B cell (primary cell): ENCODE measurements around the gene APBA3. TPM values are rescaled to one million over a fixed set of nuclear protein-coding genes. Genes with fewer than 3 reads are reported as not detected.

ENCODE experiments used
- ATAC-seq: fragments of 200-7000 bp; cut with Tn5 transposase; one replicate; pipeline ENCODE4 v1.10.0; 2021; ENCODE audit warnings: low read depth, mild to moderate bottlenecking, moderate number of reproducible peaks, moderate library complexity
- CTCF ChIA-PET: fragments of 350-600 bp; sonication (Branson Sonifier 250); formaldehyde crosslinking; loops from one replicate; lab custom pipeline; 2021; ENCODE audit warnings: antibody characterized with exemption, inconsistent platforms; lab: Charles Lee
- POLR2A ChIA-PET: fragments of 350-600 bp; sonication (Branson Sonifier 250); formaldehyde crosslinking; loops from one replicate; lab custom pipeline; 2021; ENCODE audit warnings: antibody characterized with exemption; lab: Charles Lee
- DNase-seq: peaks from one replicate; pipeline ENCODE4 v3.0.0; 2013
- H2AFZ ChIP-seq: 2 replicates; pipeline ENCODE4 v1.6.1; 2012; ENCODE audit warnings: mild to moderate bottlenecking, low read depth, low read length; ENCODE audit not compliant: insufficient read depth, poor library complexity, severe bottlenecking
- H3K27ac ChIP-seq, 2 donors: 1 replicate in 1 of 2; 2 replicates in 1 of 2; pipeline ENCODE4 v1.5.1; 2012 to 2013; ENCODE audit warnings: low read length in 2 of 2, mild to moderate bottlenecking in 2 of 2, moderate library complexity in 1 of 2
- H3K27me3 ChIP-seq, 4 experiments: fragments of 200-600 bp in 1 of 4; sonication (generic) in 1 of 4; replicated peaks in 1 of 4; 1 replicate in 2 of 4; 2 replicates in 2 of 4; pipeline versions ENCODE4 v1.6.1 to v1.7.0; 2013 to 2016; ENCODE audit warnings: low read length in 3 of 4, mild to moderate bottlenecking in 2 of 4, mixed read lengths in 1 of 4, moderate library complexity in 1 of 4; ENCODE audit not compliant: insufficient read depth in 4 of 4, control insufficient read depth in 3 of 4; ENCODE audit errors: control extremely low read depth in 1 of 4
- H3K36me3 ChIP-seq, 2 experiments: replicated peaks in 1 of 2; 1 replicate in 1 of 2; 2 replicates in 1 of 2; pipeline versions ENCODE4 v1.6.1 to v1.7.1; 2013; ENCODE audit warnings: low read length in 1 of 2; ENCODE audit not compliant: insufficient read depth in 2 of 2, control insufficient read depth in 1 of 2; ENCODE audit errors: control extremely low read depth in 1 of 2, extremely low read depth in 1 of 2
- H3K4me1 ChIP-seq, 2 donors: fragments of 200-600 bp in 1 of 2; sonication (generic) in 1 of 2; 1 replicate in 1 of 2; 2 replicates in 1 of 2; pipeline versions ENCODE4 v1.5.1 to v1.6.1; 2013 to 2017; ENCODE audit warnings: low read length in 2 of 2; ENCODE audit not compliant: control insufficient read depth in 2 of 2, insufficient read depth in 2 of 2
- H3K4me2 ChIP-seq: replicated peaks from 2 replicates; pipeline ENCODE3; 2012; ENCODE audit warnings: mild to moderate bottlenecking, low read depth, low read length; ENCODE audit not compliant: poor library complexity, severe bottlenecking
- H3K4me3 ChIP-seq, 5 experiments: fragments of 200-600 bp in 1 of 5; sonication (generic) in 1 of 5; 1 replicate in 3 of 5; 2 replicates in 2 of 5; pipeline versions ENCODE4 v1.5.1 to v1.7.0; 2011 to 2016; ENCODE audit warnings: low read length in 4 of 5, mild to moderate bottlenecking in 4 of 5, low read depth in 2 of 5, control low read depth in 1 of 5, moderate library complexity in 1 of 5; ENCODE audit not compliant: insufficient read depth in 1 of 5; ENCODE audit errors: control extremely low read depth in 1 of 5, extremely low read depth in 1 of 5
- H3K79me2 ChIP-seq: fragments of 200-600 bp; sonication (generic); one replicate; pipeline ENCODE4 v1.6.0; 2016; ENCODE audit warnings: low read length; ENCODE audit not compliant: control insufficient read depth, insufficient read depth
- H3K9ac ChIP-seq: fragments of 200-600 bp; sonication (generic); 2 replicates; pipeline ENCODE4 v1.6.1; 2017; ENCODE audit warnings: mild to moderate bottlenecking, low read length, moderate library complexity
- H3K9me3 ChIP-seq, 3 donors: one replicate each; pipeline versions ENCODE4 v1.6.1 to v1.7.1; 2013; ENCODE audit warnings: low read length in 2 of 3; ENCODE audit not compliant: control insufficient read depth in 2 of 3, insufficient read depth in 1 of 3; ENCODE audit errors: control extremely low read depth in 1 of 3
- H4K20me1 ChIP-seq: 2 replicates; pipeline ENCODE4 v1.6.0; 2012; ENCODE audit warnings: mild to moderate bottlenecking, low read length; ENCODE audit not compliant: insufficient read depth, control insufficient read depth, poor library complexity, severe bottlenecking
- H3K27ac Mint-ChIP-seq: one replicate; pipeline ENCODE4 v1.8.0; 2021; ENCODE audit warnings: mixed read lengths
- H3K27me3 Mint-ChIP-seq: one replicate; pipeline ENCODE4 v1.8.0; 2021; ENCODE audit warnings: mixed read lengths
- H3K4me1 Mint-ChIP-seq: one replicate; pipeline ENCODE4 v1.8.0; 2021; ENCODE audit warnings: mixed read lengths
- H3K4me3 Mint-ChIP-seq: one replicate; pipeline ENCODE4 v1.8.0; 2021; ENCODE audit warnings: mixed read lengths
- H3K9me3 Mint-ChIP-seq: one replicate; pipeline ENCODE4 v1.8.0; 2022; ENCODE audit warnings: mixed read lengths; ENCODE audit not compliant: insufficient read depth
- EZH2 ChIP-seq: IDR thresholded peaks from 2 replicates; pipeline ENCODE4 v1.6.1; 2012; ENCODE audit warnings: borderline replicate concordance, low read depth, mild to moderate bottlenecking, moderate library complexity, low read length; ENCODE audit not compliant: insufficient read depth, poor library complexity, severe bottlenecking
- WGBS: methylation state at CpG from one replicate; pipeline ENCODE4 v1.1.5; 2013; ENCODE audit warnings: missing lambda C conversion rate; ENCODE audit not compliant: insufficient coverage; 5-methylcytosine and 5-hydroxymethylcytosine counted together
- intact Hi-C: fragments of 100-400 bp; cut with micrococcal nuclease; formaldehyde crosslinking; loops from one replicate; pipeline ENCODE4 v1.10.0; 2022
- polyA plus RNA-seq: library from polyadenylated mRNA; depleted of rRNA; stranded (reverse); fragments of >200 nt; gene quantifications from 2 replicates; pipeline ENCODE4 v1.2.3, GENCODE V29; 2012
- total RNA-seq, 2 donors: library from RNA; stranded (reverse); fragments of 120-200 nt in 1 of 2; gene quantifications; 1 replicate in 1 of 2; 2 replicates in 1 of 2; pipeline versions ENCODE4 v1.2.3 to v1.2.4, GENCODE V29; 2013 to 2022
- TF ChIP-seq, protein P1 (sequence below): fragments of 200-600 bp; IDR thresholded peaks from one replicate; pipeline ENCODE4 v1.8.0; 2022; ENCODE audit warnings: antibody characterized with exemption, mild to moderate bottlenecking

APBA3 gene
- total and polyA plus RNA-seq, 2 donors (not counting 1 experiment from before 2014, with no cell fraction given): 61.4 to 91.2 TPM

DNA sequence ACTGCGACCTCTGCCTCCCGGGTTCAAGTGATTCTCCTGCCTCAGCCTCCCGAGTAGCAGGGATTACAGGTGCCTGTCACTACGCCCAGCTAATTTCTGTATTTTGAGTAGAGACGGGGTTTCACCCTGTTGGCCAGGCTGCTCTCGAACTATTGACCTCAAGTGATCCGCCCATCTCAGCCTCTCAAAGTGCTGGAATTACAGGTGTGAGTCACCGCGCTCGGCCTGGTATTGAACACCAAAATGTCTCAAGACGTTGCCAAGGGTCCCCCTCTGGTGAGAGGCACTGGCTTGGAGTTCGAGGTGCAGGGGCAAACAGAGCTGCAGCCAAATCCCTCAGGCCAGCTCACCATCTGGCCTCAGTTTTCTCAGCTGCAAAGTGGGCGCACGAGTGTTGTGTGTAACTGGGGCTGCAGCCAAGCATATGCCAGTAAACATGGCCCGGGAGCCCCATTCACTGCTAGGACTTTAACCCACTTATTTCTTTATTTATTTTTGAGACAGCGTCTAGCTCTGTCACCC, 45.3 kb downstream of the APBA3 start:
- Histone ChIP-seq H3K4me1 (peaks cover 5 to 7% of the 10 kb centered on the region in 2 donors), H2AFZ (no peak overlapping the region), H3K4me3 (no peak overlapping the region), H3K79me2 (no peaks in the 10 kb centered on the region), H4K20me1 (no peaks in the 10 kb centered on the region), H3K27ac (no peak overlapping the region), H3K36me3 (no peaks in the 10 kb centered on the region), H3K4me2 (no peak overlapping the region), H3K9ac (no peak overlapping the region), H3K27me3 (peaks cover 0 to 25% (median 12%) of the 10 kb centered on the region in 4 experiments), H3K9me3 (peaks cover 0 to 3% (median 0%) of the 10 kb centered on the region in 3 donors)
- Mint-ChIP-seq H3K4me1 (peaks cover 3% of the 10 kb centered on the region), H3K27ac (no peak overlapping the region), H3K4me3 (no peak overlapping the region), H3K27me3 (peaks cover 10% of the 10 kb centered on the region), H3K9me3 (no peaks in the 10 kb centered on the region)
- intact Hi-C loops: no loop called here
- WGBS: 86% methylated on average over 16 of the region's 16 CpGs
- POLR2A ChIA-PET: interaction anchor here (0.6 kb wide), 1 partner anchor 63 kb away, joined by 3 read pairs; no protein-coding TSS in a partner anchor
- TF ChIP-seq, protein P1, sequence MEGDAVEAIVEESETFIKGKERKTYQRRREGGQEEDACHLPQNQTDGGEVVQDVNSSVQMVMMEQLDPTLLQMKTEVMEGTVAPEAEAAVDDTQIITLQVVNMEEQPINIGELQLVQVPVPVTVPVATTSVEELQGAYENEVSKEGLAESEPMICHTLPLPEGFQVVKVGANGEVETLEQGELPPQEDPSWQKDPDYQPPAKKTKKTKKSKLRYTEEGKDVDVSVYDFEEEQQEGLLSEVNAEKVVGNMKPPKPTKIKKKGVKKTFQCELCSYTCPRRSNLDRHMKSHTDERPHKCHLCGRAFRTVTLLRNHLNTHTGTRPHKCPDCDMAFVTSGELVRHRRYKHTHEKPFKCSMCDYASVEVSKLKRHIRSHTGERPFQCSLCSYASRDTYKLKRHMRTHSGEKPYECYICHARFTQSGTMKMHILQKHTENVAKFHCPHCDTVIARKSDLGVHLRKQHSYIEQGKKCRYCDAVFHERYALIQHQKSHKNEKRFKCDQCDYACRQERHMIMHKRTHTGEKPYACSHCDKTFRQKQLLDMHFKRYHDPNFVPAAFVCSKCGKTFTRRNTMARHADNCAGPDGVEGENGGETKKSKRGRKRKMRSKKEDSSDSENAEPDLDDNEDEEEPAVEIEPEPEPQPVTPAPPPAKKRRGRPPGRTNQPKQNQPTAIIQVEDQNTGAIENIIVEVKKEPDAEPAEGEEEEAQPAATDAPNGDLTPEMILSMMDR: no peak
- TF ChIP-seq EZH2: no peak
- ATAC-seq (no peak), DNase-seq (no peak)
- CTCF ChIA-PET: interaction anchor here (1.3 to 1.4 kb wide), 2 partner anchors 24 to 106 kb away, joined by 3 to 4 read pairs; no protein-coding TSS in a partner anchor
